Measurements from ENCODE around the gene TOLLIP. TPM values are rescaled to one million over a fixed set of nuclear protein-coding genes. Genes with fewer than 3 reads are reported as not detected.
"Not testable (repeated sequence)": the region's sequence is repeated elsewhere in the genome, so short reads cannot be mapped to it uniquely, and the experiment has no call there.

The TOLLIP gene
- total RNA-seq, 1 experiment from 2014 or later: 78.3 TPM

- POLR2A ChIA-PET: no interaction called here
- DNase-seq: no peak
- Mint-ChIP-seq H3K4me1 (ENCODE audit: low read depth, unreplicated experiment) (peaks cover 4% of the 10 kb centered on the region), H3K27me3 (ENCODE audit: insufficient read depth, unreplicated experiment) (no peaks in the 10 kb centered on the region), H3K27ac (ENCODE audit: unreplicated experiment) (no peak overlapping the region), H3K9me3 (ENCODE audit: unreplicated experiment) (peaks cover 23% of the 10 kb centered on the region), H3K36me3 (ENCODE audit: insufficient read depth, unreplicated experiment) (peaks cover 10% of the 10 kb centered on the region), H3K4me3 (ENCODE audit: unreplicated experiment) (no peak overlapping the region)
- intact Hi-C loops (cut with micrococcal nuclease; ENCODE audit: unreplicated experiment): no loop called here
- TF ChIP-seq CTCF (IDR thresholded peaks at IDR 0.05; ENCODE audit: insufficient read depth in 1 of 2, low read depth in 1 of 2, low read length in 1 of 2, severe bottlenecking in 1 of 2, unreplicated experiment in 1 of 2): no peak
- no TSS peak for BruUV-seq (replicated peaks)
- Histone ChIP-seq H3K4me3 (ENCODE audit: low read depth, low read length) (no peak overlapping the region), H3K9me3 (peaks cover 10% of the 10 kb centered on the region), H3K4me1 (no peaks in the 10 kb centered on the region), H3K36me3 (ENCODE audit: control insufficient read depth, insufficient read depth, low read length) (no peaks in the 10 kb centered on the region), H3K27me3 (replicated peaks; ENCODE audit: control insufficient read depth, insufficient read depth, low read length) (no peaks in the 10 kb centered on the region)
- CTCF ChIA-PET: no interaction called here
Measured at GRCh38 chr11:1267441-1268100, 41.9 kb downstream of the TOLLIP start.

GRCh38 chr11:1266976-1267375 lies 42.5 kb downstream of the TOLLIP start:
- H3K4me1 Mint-ChIP-seq (ENCODE audit: low read depth, unreplicated experiment); intact Hi-C loops (cut with micrococcal nuclease; ENCODE audit: unreplicated experiment); H3K27me3 ChIP-seq (replicated peaks; ENCODE audit: control insufficient read depth, insufficient read depth, low read length); BruUV-seq (replicated peaks); H3K27ac Mint-ChIP-seq (ENCODE audit: unreplicated experiment); H3K27me3 Mint-ChIP-seq (ENCODE audit: insufficient read depth, unreplicated experiment); H3K36me3 ChIP-seq (ENCODE audit: control insufficient read depth, insufficient read depth, low read length); CTCF ChIA-PET; H3K4me3 ChIP-seq (ENCODE audit: low read depth, low read length); POLR2A ChIA-PET; H3K4me1 ChIP-seq; DNase-seq; H3K4me3 Mint-ChIP-seq (ENCODE audit: unreplicated experiment): not testable (repeated sequence)
- Mint-ChIP-seq H3K9me3 (ENCODE audit: unreplicated experiment) (peaks cover 23% of the 10 kb centered on the region), H3K36me3 (ENCODE audit: insufficient read depth, unreplicated experiment) (peaks cover 13% of the 10 kb centered on the region)
- H3K9me3 ChIP-seq: peaks cover 10% of the 10 kb centered on the region

GRCh38 chr11:1265480-1265879 lies 44.0 kb downstream of the TOLLIP start:
- H3K36me3 ChIP-seq (ENCODE audit: control insufficient read depth, insufficient read depth, low read length); CTCF ChIA-PET; intact Hi-C loops (cut with micrococcal nuclease; ENCODE audit: unreplicated experiment); H3K4me3 Mint-ChIP-seq (ENCODE audit: unreplicated experiment); H3K27ac Mint-ChIP-seq (ENCODE audit: unreplicated experiment); H3K4me1 ChIP-seq; POLR2A ChIA-PET; DNase-seq; H3K27me3 Mint-ChIP-seq (ENCODE audit: insufficient read depth, unreplicated experiment); H3K27me3 ChIP-seq (replicated peaks; ENCODE audit: control insufficient read depth, insufficient read depth, low read length); BruUV-seq (replicated peaks); H3K4me3 ChIP-seq (ENCODE audit: low read depth, low read length); H3K4me1 Mint-ChIP-seq (ENCODE audit: low read depth, unreplicated experiment): not testable (repeated sequence)
- peaks cover 10% of the 10 kb centered on the region for H3K9me3 ChIP-seq
- Mint-ChIP-seq H3K9me3 (ENCODE audit: unreplicated experiment) (peaks cover 23% of the 10 kb centered on the region), H3K36me3 (ENCODE audit: insufficient read depth, unreplicated experiment) (peaks cover 13% of the 10 kb centered on the region)

- Mint-ChIP-seq H3K36me3 (ENCODE audit: insufficient read depth, unreplicated experiment) (peaks cover 13% of the 10 kb centered on the region), H3K9me3 (ENCODE audit: unreplicated experiment) (peaks cover 23% of the 10 kb centered on the region)
- H3K4me1 ChIP-seq; H3K27me3 ChIP-seq (replicated peaks; ENCODE audit: control insufficient read depth, insufficient read depth, low read length); H3K27ac Mint-ChIP-seq (ENCODE audit: unreplicated experiment); H3K36me3 ChIP-seq (ENCODE audit: control insufficient read depth, insufficient read depth, low read length); CTCF ChIA-PET; POLR2A ChIA-PET; H3K4me3 Mint-ChIP-seq (ENCODE audit: unreplicated experiment); BruUV-seq (replicated peaks); H3K4me3 ChIP-seq (ENCODE audit: low read depth, low read length); H3K27me3 Mint-ChIP-seq (ENCODE audit: insufficient read depth, unreplicated experiment); H3K4me1 Mint-ChIP-seq (ENCODE audit: low read depth, unreplicated experiment): not testable (repeated sequence)
- intact Hi-C loops (cut with micrococcal nuclease; ENCODE audit: unreplicated experiment): loop anchor here (5.0 kb wide), 1 partner anchor 48 kb away; no protein-coding TSS in a partner anchor
- TF ChIP-seq CTCF (IDR thresholded peaks at IDR 0.05; ENCODE audit: insufficient read depth in 1 of 2, low read depth in 1 of 2, low read length in 1 of 2, severe bottlenecking in 1 of 2, unreplicated experiment in 1 of 2): peak; percentile 24 to 28
- peaks cover 10% of the 10 kb centered on the region for H3K9me3 ChIP-seq
- DNase-seq: peak; percentile 53 to 55
Measured at GRCh38 chr11:1264444-1264843, 45.0 kb downstream of the TOLLIP start.

Data from Caco-2 (cell line).